OCI-LY3 (cell line): ENCODE measurements around the gene TTLL11.

ENCODE experiments used
- H2AFZ ChIP-seq: fragments of 200-600, 300-600 bp; shearing (Covaris generic); 2 replicates; pipeline ENCODE4 v1.6.0; 2014; ENCODE audit warnings: antibody characterized with exemption, low read depth, low read length
- H3K27ac ChIP-seq: fragments of 200-600, 300-600 bp; sonication (generic); 2 replicates; pipeline ENCODE4 v1.5.1; 2014; ENCODE audit warnings: mild to moderate bottlenecking, low read length, moderate library complexity, mixed read lengths
- H3K27me3 ChIP-seq: fragments of 200-600, 300-600 bp; sonication (generic); 2 replicates; pipeline ENCODE4 v1.6.1; 2014; ENCODE audit warnings: low read depth, low read length, mixed read lengths
- H3K36me3 ChIP-seq: fragments of 200-600, 300-600 bp; sonication (generic); replicated peaks from 2 replicates; pipeline ENCODE3; 2014; ENCODE audit warnings: low read depth, low read length, mixed read lengths
- H3K4me1 ChIP-seq: fragments of 300-600, 200-600 bp; sonication (generic); 2 replicates; pipeline ENCODE4 v1.6.1; 2014; ENCODE audit warnings: low read length, mixed read lengths
- H3K4me2 ChIP-seq: fragments of 200-600, 300-600 bp; sonication (generic); 2 replicates; pipeline ENCODE4 v1.6.1; 2014; ENCODE audit warnings: low read length, mixed read lengths
- H3K4me3 ChIP-seq: fragments of 300-600, 200-600 bp; sonication (generic); 2 replicates; pipeline ENCODE4 v1.5.1; 2014; ENCODE audit warnings: antibody characterized with exemption, mild to moderate bottlenecking, low read length, moderate library complexity
- H3K79me2 ChIP-seq: fragments of 300-600, 200-600 bp; shearing (Covaris generic); 2 replicates; pipeline ENCODE4 v1.6.1; 2014; ENCODE audit warnings: mild to moderate bottlenecking, low read length, mixed read lengths
- H3K9ac ChIP-seq: fragments of 300-600, 200-600 bp; shearing (Covaris generic); 2 replicates; pipeline ENCODE4 v1.6.0; 2014; ENCODE audit warnings: mild to moderate bottlenecking, low read length, moderate library complexity
- H3K9me3 ChIP-seq: fragments of 200-600, 300-600 bp; shearing (Covaris generic); 2 replicates; pipeline ENCODE4 v1.6.1; 2014; ENCODE audit warnings: low read length, mixed read lengths; ENCODE audit not compliant: insufficient read depth
- H4K20me1 ChIP-seq: fragments of 200-600, 300-600 bp; sonication (generic); 2 replicates; pipeline ENCODE4 v1.6.1; 2016; ENCODE audit warnings: low read length, mixed read lengths; ENCODE audit not compliant: insufficient read depth
- EZH2phosphoT487 ChIP-seq: fragments of 200-600 bp; shearing (Covaris generic); IDR thresholded peaks from 2 replicates; pipeline ENCODE4 v1.6.1; 2018; ENCODE audit warnings: antibody characterized with exemption, mixed run types, low read depth
- TF ChIP-seq, protein P1 (sequence below): fragments of 200-600, 300-600 bp; sonication (generic); IDR thresholded peaks from 2 replicates; pipeline ENCODE4 v1.5.1; 2014; ENCODE audit warnings: antibody characterized with exemption, low read length, low read depth

The TTLL11 gene

DNA sequence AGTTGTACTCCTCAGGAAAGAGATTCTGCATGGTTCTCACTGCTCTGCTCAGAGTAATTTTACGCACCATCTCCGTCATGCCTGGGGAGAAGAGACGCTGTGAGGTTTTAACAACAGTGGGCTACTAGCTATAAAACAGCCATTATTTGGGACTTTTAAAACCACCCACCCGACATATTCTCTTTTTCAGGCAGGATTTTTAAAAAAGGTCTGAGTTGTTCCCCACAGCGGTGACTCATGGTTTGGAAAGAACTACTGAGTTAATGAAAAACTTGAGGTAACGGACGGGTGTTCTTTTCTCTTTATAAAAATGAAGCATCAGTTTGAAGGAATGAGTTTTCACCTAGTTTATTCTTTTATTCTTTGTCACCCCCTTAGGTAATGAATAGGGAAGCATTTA, 61.3 kb downstream of the TTLL11 start:
- Histone ChIP-seq H3K9me3 (no peaks in the 10 kb centered on the region), H2AFZ (no peak overlapping the region), H3K4me1 (no peaks in the 10 kb centered on the region), H3K4me2 (no peak overlapping the region), H3K36me3 (no peaks in the 10 kb centered on the region), H4K20me1 (no peaks in the 10 kb centered on the region), H3K9ac (no peak overlapping the region), H3K27ac (no peak overlapping the region), H3K27me3 (no peaks in the 10 kb centered on the region), H3K79me2 (no peaks in the 10 kb centered on the region), H3K4me3 (no peak overlapping the region)
- TF ChIP-seq, protein P1, sequence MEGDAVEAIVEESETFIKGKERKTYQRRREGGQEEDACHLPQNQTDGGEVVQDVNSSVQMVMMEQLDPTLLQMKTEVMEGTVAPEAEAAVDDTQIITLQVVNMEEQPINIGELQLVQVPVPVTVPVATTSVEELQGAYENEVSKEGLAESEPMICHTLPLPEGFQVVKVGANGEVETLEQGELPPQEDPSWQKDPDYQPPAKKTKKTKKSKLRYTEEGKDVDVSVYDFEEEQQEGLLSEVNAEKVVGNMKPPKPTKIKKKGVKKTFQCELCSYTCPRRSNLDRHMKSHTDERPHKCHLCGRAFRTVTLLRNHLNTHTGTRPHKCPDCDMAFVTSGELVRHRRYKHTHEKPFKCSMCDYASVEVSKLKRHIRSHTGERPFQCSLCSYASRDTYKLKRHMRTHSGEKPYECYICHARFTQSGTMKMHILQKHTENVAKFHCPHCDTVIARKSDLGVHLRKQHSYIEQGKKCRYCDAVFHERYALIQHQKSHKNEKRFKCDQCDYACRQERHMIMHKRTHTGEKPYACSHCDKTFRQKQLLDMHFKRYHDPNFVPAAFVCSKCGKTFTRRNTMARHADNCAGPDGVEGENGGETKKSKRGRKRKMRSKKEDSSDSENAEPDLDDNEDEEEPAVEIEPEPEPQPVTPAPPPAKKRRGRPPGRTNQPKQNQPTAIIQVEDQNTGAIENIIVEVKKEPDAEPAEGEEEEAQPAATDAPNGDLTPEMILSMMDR = no peak
- TF ChIP-seq EZH2phosphoT487 = no peak

DNA sequence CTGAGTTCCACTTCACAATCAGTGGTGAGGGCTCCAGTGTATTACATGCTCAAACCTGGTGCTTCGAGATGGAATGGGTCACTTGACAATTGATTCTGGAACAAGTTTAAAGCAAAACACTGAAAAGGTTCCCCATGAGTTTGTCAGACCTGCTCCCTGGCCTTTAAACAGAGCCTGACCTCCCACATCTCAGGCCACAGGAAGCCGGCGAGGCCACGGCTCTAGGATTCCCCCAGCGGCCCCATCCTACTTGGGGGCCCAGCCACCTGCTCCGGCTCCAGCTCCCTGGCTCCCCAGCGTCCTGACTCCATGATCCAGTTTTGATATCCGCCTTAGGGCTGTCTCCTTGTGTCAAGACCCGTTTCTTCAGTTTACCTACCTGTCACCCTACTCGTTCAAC, 62.0 kb downstream of the TTLL11 start:
- Histone ChIP-seq H3K27me3 (no peaks in the 10 kb centered on the region), H3K4me1 (no peaks in the 10 kb centered on the region), H3K4me2 (no peak overlapping the region), H3K79me2 (no peaks in the 10 kb centered on the region), H3K27ac (no peak overlapping the region), H3K4me3 (no peak overlapping the region), H2AFZ (no peak overlapping the region), H3K36me3 (no peaks in the 10 kb centered on the region), H4K20me1 (no peaks in the 10 kb centered on the region), H3K9ac (no peak overlapping the region), H3K9me3 (no peaks in the 10 kb centered on the region)
- TF ChIP-seq EZH2phosphoT487 = no peak
- TF ChIP-seq, protein P1 = no peak

DNA sequence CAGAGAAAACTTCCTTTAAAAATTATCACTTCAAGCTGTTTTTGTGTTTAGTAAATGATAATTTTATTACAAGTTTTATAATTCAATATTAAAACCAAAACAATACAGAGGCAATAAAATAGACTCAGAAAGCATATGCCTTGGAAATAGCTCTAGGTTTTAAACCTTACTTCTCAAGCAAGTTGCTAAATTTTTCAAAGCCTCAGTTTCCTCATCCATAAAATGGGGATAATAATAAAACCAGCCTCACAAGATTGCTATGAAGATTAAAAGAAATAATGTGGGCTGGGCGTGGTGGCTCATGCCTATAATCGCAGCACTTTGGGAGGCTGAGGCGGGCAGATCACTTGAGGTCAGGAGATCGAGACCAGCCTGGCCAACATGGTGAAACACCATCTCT, 62.8 kb downstream of the TTLL11 start:
- no peak for TF ChIP-seq EZH2phosphoT487
- TF ChIP-seq, protein P1 = no peak
- Histone ChIP-seq H3K27me3 (no peaks in the 10 kb centered on the region), H3K36me3 (no peaks in the 10 kb centered on the region), H3K4me3 (no peak overlapping the region), H3K79me2 (no peaks in the 10 kb centered on the region), H4K20me1 (no peaks in the 10 kb centered on the region), H3K9ac (no peak overlapping the region), H2AFZ (no peak overlapping the region), H3K9me3 (no peaks in the 10 kb centered on the region), H3K4me1 (no peaks in the 10 kb centered on the region), H3K27ac (no peak overlapping the region), H3K4me2 (no peak overlapping the region)

DNA sequence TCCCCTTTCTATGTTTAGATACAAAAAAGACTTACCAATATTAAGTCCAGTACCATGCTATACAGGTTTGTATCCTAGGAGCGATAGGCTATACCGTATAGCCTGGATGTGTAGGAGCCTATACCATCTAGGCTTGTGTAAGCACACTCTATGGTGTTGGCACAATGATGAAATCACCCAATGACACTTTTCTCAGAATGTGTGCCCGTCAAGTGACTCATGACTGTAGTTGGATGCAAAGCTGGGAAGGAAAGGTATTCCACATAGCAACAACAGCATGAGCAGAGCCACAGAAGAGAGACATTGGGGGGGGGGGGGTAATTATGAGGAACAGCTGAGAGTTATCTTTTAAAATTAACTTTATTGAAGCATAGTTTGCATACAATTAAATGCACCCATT, 63.2 kb downstream of the TTLL11 start:
- Histone ChIP-seq H2AFZ (no peak overlapping the region), H3K9ac (no peak overlapping the region), H4K20me1 (no peaks in the 10 kb centered on the region), H3K79me2 (no peaks in the 10 kb centered on the region), H3K4me2 (no peak overlapping the region), H3K9me3 (no peaks in the 10 kb centered on the region), H3K36me3 (no peaks in the 10 kb centered on the region), H3K4me3 (no peak overlapping the region), H3K27me3 (no peaks in the 10 kb centered on the region), H3K4me1 (no peaks in the 10 kb centered on the region), H3K27ac (no peak overlapping the region)
- no peak for TF ChIP-seq EZH2phosphoT487
- TF ChIP-seq, protein P1 = no peak
